IPS-20b (cell line): ENCODE data around the gene HDDC3.

ENCODE experiments used
- H3K27ac ChIP-seq: one replicate; pipeline ENCODE4 v1.5.1; 2013; ENCODE audit warnings: low read length
- H3K27me3 ChIP-seq: 2 replicates; pipeline ENCODE4 v1.6.1; 2013; ENCODE audit warnings: mild to moderate bottlenecking, low read length, inconsistent platforms; ENCODE audit not compliant: insufficient read depth
- H3K36me3 ChIP-seq: 2 replicates; pipeline ENCODE4 v1.6.1; 2013; ENCODE audit warnings: low read depth, mild to moderate bottlenecking, inconsistent platforms, low read length, moderate library complexity; ENCODE audit not compliant: insufficient read depth
- H3K4me1 ChIP-seq: 2 replicates; pipeline ENCODE4 v1.6.1; 2013; ENCODE audit warnings: mild to moderate bottlenecking, control low read depth, inconsistent platforms, low read length, moderate library complexity; ENCODE audit not compliant: insufficient read depth
- H3K4me3 ChIP-seq: 2 replicates; pipeline ENCODE4 v1.5.1; 2013; ENCODE audit warnings: mild to moderate bottlenecking, low read length, inconsistent platforms
- H3K9ac ChIP-seq: 2 replicates; pipeline ENCODE4 v1.6.1; 2013; ENCODE audit warnings: low read depth, mild to moderate bottlenecking, inconsistent platforms, low read length, moderate library complexity
- H3K9me3 ChIP-seq: 2 replicates; pipeline ENCODE4 v1.6.1; 2013; ENCODE audit warnings: mild to moderate bottlenecking, low read depth, low read length, inconsistent platforms; ENCODE audit not compliant: insufficient read depth

The HDDC3 gene

GRCh38 chr15:90892023-90892422, 40.3 kb downstream of the HDDC3 start:
- Histone ChIP-seq H3K36me3 (peaks cover 6% of the 10 kb centered on the region; the same call in 1 of the 2 replicates), H3K27me3 (no peaks in the 10 kb centered on the region), H3K9me3 (no peaks in the 10 kb centered on the region), H3K27ac (no peak overlapping the region), H3K4me1 (no peaks in the 10 kb centered on the region), H3K9ac (no peak overlapping the region), H3K4me3 (no peak overlapping the region)

GRCh38 chr15:90891346-90891949, 40.9 kb downstream of the HDDC3 start:
- Histone ChIP-seq H3K9me3 (no peaks in the 10 kb centered on the region), H3K27ac (no peak overlapping the region), H3K36me3 (peaks cover 6% of the 10 kb centered on the region; the same call in 1 of the 2 replicates), H3K4me1 (no peaks in the 10 kb centered on the region), H3K9ac (no peak overlapping the region), H3K4me3 (no peak overlapping the region), H3K27me3 (no peaks in the 10 kb centered on the region)

- H3K27me3 ChIP-seq, result no peaks in the 10 kb centered on the region
- H3K9ac ChIP-seq, result no peak overlapping the region
- H3K4me1 ChIP-seq, result peaks cover under 1% of the 10 kb centered on the region; the same call in 1 of the 2 replicates
- peaks cover 6% of the 10 kb centered on the region; the same call in 1 of the 2 replicates for H3K36me3 ChIP-seq
- no peak overlapping the region for H3K27ac ChIP-seq
- no peaks in the 10 kb centered on the region for H3K9me3 ChIP-seq
- H3K4me3 ChIP-seq, result no peak overlapping the region
Observed at GRCh38 chr15:90890839-90891238, 41.5 kb downstream of the HDDC3 start.

- peaks cover 7% of the 10 kb centered on the region; the same call in 1 of the 2 replicates for H3K4me1 ChIP-seq
Observed at GRCh38 chr15:90889736-90890456, 42.5 kb downstream of the HDDC3 start.

GRCh38 chr15:90889313-90889730, 43.0 kb downstream of the HDDC3 start:
- Histone ChIP-seq H3K4me1 (peaks cover 11% of the 10 kb centered on the region; the same call in 1 of the 2 replicates), H3K27ac (no peak overlapping the region), H3K9me3 (no peaks in the 10 kb centered on the region), H3K27me3 (no peaks in the 10 kb centered on the region), H3K4me3 (no peak overlapping the region), H3K36me3 (peaks cover 6% of the 10 kb centered on the region; the same call in 1 of the 2 replicates), H3K9ac (no peak overlapping the region)

More at GRCh38 chr15:90889736-90890456, 42.5 kb downstream of the HDDC3 start:
- Histone ChIP-seq H3K9me3 (no peaks in the 10 kb centered on the region), H3K36me3 (peaks cover 6% of the 10 kb centered on the region; the same call in 1 of the 2 replicates), H3K4me3 (no peak overlapping the region), H3K27me3 (no peaks in the 10 kb centered on the region), H3K27ac (no peak overlapping the region), H3K9ac (no peak overlapping the region)

GRCh38 chr15:90887037-90887481, 45.3 kb downstream of the HDDC3 start:
- no peaks in the 10 kb centered on the region for H3K36me3 ChIP-seq
- H3K4me1 ChIP-seq, result peaks cover 17% of the 10 kb centered on the region; the same call in 1 of the 2 replicates
- no peak overlapping the region for H3K9ac ChIP-seq
- no peak overlapping the region for H3K4me3 ChIP-seq
- H3K27ac ChIP-seq, result no peak overlapping the region
- no peaks in the 10 kb centered on the region for H3K9me3 ChIP-seq
- H3K27me3 ChIP-seq, result no peaks in the 10 kb centered on the region

- Histone ChIP-seq H3K4me3 (no peak overlapping the region), H3K27me3 (no peaks in the 10 kb centered on the region), H3K4me1 (peaks cover 17% of the 10 kb centered on the region; the same call in 1 of the 2 replicates), H3K9me3 (no peaks in the 10 kb centered on the region), H3K36me3 (no peaks in the 10 kb centered on the region), H3K9ac (no peak overlapping the region), H3K27ac (no peak overlapping the region)
Observed at GRCh38 chr15:90886291-90886614, 46.1 kb downstream of the HDDC3 start.

- Histone ChIP-seq H3K27ac (no peak overlapping the region), H3K9me3 (no peaks in the 10 kb centered on the region), H3K36me3 (0 out of 2 replicates have a peak, but pooled peaks cover 3% of the 10 kb centered on the region), H3K4me1 (peaks cover 17% of the 10 kb centered on the region; the same call in 1 of the 2 replicates), H3K27me3 (no peaks in the 10 kb centered on the region), H3K4me3 (no peak overlapping the region), H3K9ac (no peak overlapping the region; the same call in 1 of the 2 replicates)
Observed at GRCh38 chr15:90885432-90886290, 46.7 kb downstream of the HDDC3 start.

GRCh38 chr15:90884719-90885431, 47.5 kb downstream of the HDDC3 start:
- peak overlapping the region; percentile 55; the same call in 1 of the 2 replicates for H3K4me3 ChIP-seq
- H3K4me1 ChIP-seq, result peaks cover 17% of the 10 kb centered on the region; the same call in 1 of the 2 replicates
- H3K9me3 ChIP-seq, result no peaks in the 10 kb centered on the region
- peak overlapping the region; percentile 77 for H3K9ac ChIP-seq
- H3K36me3 ChIP-seq, result peaks cover 11% of the 10 kb centered on the region; the same call in 1 of the 2 replicates
- no peaks in the 10 kb centered on the region for H3K27me3 ChIP-seq
- H3K27ac ChIP-seq, result no peak overlapping the region

GRCh38 chr15:90883976-90884718, 48.2 kb downstream of the HDDC3 start, which contains the start of gene FES:
TSS of gene FES (plus strand) at chr15:90884504. CDS start at chr15:90885046, 542 bp downstream.
- no peak within 1 kb of the TSS for H3K27ac ChIP-seq

More at GRCh38 chr15:90883976-90884718, 48.2 kb downstream of the HDDC3 start, which contains the start of gene FES:
- Histone ChIP-seq H3K36me3 (peaks cover 18% of the 10 kb centered on the region), H3K9me3 (no peaks in the 10 kb centered on the region), H3K27me3 (no peaks in the 10 kb centered on the region), H3K4me1 (peaks cover 17% of the 10 kb centered on the region; the same call in 1 of the 2 replicates), H3K4me3 (peak within 1 kb of the TSS; percentile 55), H3K9ac (peak within 1 kb of the TSS; percentile 77)
